CMK (cell line): ENCODE results near the gene APMAP.

Experiments used
- DNase-seq: peaks from one replicate; pipeline ENCODE4 v3.0.0-alpha.2; 2010; ENCODE audit warnings: low read depth

APMAP gene

GRCh38 chr20:24987244-24987643 lies 5.3 kb downstream of the APMAP start:
- DNase-seq, result no peak

- DNase-seq, result no peak
Measured at GRCh38 chr20:24986436-24987015, 6.0 kb downstream of the APMAP start.

- no peak for DNase-seq
Measured at GRCh38 chr20:24985802-24986201, 6.7 kb downstream of the APMAP start.

- DNase-seq, result no peak
Measured at GRCh38 chr20:24984961-24985640, 7.5 kb downstream of the APMAP start.

- no peak for DNase-seq
Measured at GRCh38 chr20:24983896-24984295, 8.7 kb downstream of the APMAP start.

- DNase-seq, result no peak
Measured at GRCh38 chr20:24981790-24982189, 10.8 kb downstream of the APMAP start.

- no peak for DNase-seq
Measured at GRCh38 chr20:24981282-24981681, 11.3 kb downstream of the APMAP start.

GRCh38 chr20:24980291-24981053 lies 12.1 kb downstream of the APMAP start:
- DNase-seq, result no peak

- DNase-seq, result no peak
Measured at GRCh38 chr20:24979036-24979960, 13.3 kb downstream of the APMAP start.

GRCh38 chr20:24978513-24978912 lies 14.0 kb downstream of the APMAP start:
- no peak for DNase-seq

GRCh38 chr20:24977797-24978196 lies 14.8 kb downstream of the APMAP start:
- no peak for DNase-seq

- no peak for DNase-seq
Measured at GRCh38 chr20:24977336-24977735, 15.2 kb downstream of the APMAP start.

- DNase-seq, result no peak
Measured at GRCh38 chr20:24972341-24972740, 20.2 kb downstream of the APMAP start.

GRCh38 chr20:24971376-24972101 lies 21.0 kb downstream of the APMAP start:
- DNase-seq, result no peak

- no peak for DNase-seq
Measured at GRCh38 chr20:24970754-24971153, 21.8 kb downstream of the APMAP start.

- DNase-seq, result no peak
Measured at GRCh38 chr20:24970030-24970553, 22.5 kb downstream of the APMAP start.

GRCh38 chr20:24969186-24970029 lies 23.1 kb downstream of the APMAP start:
- no peak for DNase-seq

- DNase-seq, result no peak
Measured at GRCh38 chr20:24968278-24968800, 24.2 kb downstream of the APMAP start.

GRCh38 chr20:24966317-24967012 lies 26.1 kb downstream of the APMAP start:
- DNase-seq, result no peak
